Fibroblast of skin of abdomen (primary cell): ENCODE results near the gene CELA2A.
"Not testable (repeated sequence)": the region's sequence is repeated elsewhere in the genome, so short reads cannot be mapped to it uniquely, and the experiment has no call there.

ENCODE experiments used
- DNase-seq: peaks from one replicate; pipeline ENCODE4 v3.0.0-alpha.2; 2013

The CELA2A gene

DNA sequence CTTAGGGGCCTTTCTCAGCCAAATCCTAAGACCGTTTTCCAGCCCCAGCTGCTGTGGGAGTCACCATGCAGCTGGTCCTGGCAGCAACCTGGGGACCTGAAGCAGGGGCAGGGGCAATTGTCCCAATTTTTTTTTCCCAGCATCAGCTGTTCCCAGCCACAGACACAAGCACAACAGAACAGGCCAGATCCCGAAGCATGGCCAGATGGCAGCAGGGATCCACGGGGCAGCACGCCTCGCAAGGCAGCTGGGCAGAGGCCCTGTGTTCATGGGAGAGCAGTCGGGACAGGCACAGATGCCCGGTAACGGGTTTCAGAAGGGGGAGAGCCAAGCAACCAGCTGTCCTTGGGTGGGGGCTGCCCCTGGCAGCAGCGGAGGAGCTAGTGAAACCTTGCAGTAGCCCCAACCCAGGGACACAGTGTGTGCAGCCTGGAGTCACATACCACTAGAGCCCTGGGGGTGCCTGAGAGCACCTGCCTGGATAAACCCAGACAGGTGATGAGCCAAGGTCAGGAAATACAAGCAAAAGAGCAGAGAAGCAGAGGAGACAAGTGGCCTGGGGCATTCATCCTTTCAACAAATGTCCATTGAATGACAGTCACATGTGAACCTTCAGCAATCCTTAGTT is 13.4 kb downstream of the CELA2A start:
- not testable (repeated sequence) for DNase-seq

DNA sequence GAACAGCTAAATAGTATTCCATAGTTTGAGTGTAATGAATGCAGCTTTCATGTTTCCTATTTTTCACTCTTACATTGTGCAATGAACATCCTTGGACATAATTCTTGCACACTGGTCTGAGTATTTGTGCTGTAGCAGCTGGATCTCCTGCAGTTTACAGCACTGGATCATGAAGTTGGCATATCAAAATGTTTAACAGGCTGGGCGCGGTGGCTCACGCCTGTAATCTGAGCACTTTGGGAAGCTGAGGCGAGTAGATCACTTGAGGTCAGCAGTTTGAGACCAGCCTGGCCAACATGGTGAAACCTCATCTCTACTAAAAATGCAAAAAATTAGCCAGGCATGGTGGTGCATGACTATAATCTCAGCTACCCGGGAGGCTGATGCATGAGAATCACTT is 14.5 kb downstream of the CELA2A start:
- not testable (repeated sequence) for DNase-seq

DNA sequence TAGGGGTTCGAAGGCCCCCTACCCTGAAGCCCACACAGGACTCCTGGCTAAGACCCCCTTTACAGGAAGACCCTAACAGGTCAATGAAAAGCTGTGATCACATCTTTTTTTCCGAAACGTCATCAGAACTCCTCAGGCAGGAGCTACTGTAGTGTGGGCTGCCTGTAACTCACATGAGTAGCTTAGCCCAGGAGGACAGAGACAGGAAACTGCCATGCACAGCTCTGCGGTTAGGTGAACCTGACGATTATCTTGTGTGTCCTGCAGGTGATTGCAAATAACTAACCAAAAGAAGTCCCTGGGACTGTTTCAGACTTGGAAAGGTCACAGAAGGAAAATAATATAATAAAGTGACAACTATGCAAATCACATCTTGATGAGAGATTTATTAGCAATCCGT is 15.2 kb downstream of the CELA2A start:
- not testable (repeated sequence) for DNase-seq

DNA sequence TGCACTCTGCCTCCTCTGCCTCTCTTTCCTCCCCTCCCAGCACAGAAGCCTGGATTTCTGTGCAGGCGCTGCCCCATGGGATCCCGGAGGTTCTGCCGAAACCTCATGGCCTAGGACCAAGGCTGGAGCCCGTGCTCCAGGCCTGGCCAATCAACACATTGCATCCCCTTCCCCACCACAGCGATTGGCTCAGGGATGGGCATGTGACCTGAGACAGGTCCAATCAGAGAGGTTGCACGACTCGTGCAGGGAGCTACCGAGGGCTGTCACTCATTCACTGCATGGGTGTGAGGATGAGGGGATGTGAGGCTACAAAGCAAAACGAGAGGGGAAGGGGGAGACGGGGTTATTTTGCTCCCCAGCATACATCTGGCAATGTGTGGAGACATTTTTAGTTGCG is 16.1 kb downstream of the CELA2A start:
- no peak for DNase-seq

DNA sequence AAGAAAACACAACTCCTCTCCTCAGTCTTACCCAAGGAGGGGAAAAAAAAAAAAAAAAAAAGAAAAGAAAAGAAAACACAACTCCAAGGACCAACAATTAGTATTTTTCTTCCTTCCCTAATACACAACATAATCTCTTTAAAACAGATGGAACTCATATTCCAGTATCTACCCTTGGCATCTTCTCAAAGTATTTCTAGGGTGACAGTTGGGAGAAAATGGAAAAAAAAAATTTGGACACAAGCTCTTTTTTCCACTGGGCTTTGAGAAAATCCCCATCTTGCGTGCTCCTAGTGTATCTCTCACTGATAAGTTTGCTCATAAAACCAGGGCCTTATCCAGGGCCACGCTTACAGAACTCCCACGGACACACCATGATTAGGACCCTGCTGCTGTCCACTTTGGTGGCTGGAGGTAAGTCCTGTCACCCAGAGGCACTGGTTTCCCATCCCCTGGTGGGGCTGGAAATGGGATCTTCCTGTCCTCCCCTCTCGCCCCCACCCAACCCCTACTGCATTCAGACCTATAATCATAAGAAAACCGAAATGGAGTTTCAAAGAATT is 19.3 kb downstream of the CELA2A start, which contains the start of gene CELA2B:
CELA2B (plus strand) TSS at position 353 of the 563 bp plus-strand sequence; CDS start at position 375, 22 bp downstream.
- no peak for DNase-seq

DNA sequence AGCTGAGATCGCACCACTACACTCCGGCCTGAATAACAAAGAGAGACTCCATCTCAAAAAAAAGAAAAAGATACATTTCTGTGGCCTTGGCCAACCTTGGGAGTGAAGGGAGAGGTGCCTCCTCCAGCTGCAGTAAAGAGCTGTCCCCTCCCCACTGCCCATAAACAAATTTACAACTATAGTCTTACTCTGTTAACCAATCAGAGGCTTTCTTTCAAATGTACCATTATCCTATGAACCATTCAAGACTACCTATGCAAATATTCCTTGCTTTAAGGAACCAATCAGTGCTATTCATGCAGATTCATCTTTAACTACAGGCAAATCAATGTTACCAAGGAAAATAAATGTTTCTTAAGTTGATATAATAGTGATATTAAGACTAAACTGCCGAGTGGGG is 20.4 kb downstream of the CELA2A start:
- DNase-seq, result no peak

DNA sequence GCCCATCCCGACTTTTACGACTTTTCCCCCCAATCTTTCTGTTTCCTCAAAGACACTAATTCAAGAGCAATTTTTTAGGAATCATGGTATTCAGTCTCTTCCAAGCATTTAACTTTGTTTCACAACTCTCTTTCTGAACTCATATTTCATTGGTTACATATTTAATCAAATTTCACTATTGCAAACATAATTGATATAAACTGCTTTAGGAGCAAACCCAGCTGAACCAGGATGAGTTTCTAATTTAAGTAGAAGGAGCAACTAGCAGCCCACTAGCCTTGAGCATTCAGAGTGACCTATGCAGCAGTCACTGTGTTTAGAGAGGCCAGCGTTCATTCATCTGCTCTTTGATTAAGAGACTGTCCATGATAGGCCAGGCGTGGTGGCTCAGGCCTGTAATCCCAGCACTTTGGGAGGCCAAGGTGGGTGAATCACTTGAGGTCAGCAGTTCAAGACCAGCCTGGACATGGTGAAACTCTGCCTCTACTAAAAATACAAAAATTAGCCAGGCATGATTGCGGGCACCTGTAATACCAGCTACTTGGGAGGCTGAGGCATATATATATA is 21.2 kb downstream of the CELA2A start:
- no peak for DNase-seq

DNA sequence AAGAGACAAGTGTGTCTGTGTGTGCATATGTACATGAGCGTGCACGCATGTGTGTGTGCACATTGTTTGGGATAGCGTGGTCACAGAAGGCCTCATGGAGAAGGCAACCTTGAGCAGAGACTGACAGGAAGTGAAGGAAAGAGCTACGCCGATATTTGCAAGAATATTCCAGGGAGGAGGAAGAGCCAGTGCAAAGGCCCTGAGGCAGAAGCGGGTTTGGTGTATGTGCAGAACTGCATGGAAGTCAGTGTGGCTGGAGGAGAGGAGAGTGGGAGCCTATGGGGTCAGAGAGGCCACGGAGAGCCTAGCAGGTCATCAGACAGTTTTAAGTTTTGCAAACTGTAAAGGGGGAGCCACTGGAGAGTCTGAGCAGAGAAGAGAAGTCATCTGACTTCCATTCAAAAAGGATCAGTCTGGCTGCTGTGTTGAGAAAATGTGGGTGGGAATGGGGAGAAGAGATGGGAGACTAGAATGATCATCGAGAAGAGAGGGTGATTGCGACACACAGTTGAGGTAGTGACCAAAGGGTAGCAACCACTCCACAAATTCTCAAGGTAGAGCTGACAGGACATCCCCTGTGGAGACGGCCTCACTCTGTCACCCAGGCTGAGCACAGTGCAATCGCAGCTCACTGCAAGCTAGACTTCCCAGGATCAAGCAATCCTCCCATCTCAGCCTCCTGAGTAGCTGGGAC is 23.3 kb downstream of the CELA2A start:
- no peak for DNase-seq

DNA sequence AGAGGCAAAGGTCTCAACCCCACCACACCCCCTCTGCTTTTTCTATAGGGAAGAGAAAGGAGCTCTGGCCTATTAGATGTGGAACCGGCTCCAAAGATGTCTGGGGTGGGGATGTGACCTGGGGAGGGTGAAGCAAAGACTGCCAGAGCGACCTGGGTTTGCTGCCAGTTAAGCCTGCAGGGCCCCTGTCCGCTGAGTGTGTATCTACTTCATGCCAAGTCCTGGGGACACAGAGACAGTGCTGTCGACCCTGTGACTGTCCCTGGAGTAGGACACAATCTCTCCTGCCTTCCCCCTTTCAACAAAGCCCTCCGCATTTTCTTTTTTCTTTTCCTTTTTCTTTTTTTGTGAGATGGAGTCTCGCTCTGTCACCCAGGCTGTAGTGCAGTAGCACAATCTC is 25.9 kb downstream of the CELA2A start:
- not testable (repeated sequence) for DNase-seq

DNA sequence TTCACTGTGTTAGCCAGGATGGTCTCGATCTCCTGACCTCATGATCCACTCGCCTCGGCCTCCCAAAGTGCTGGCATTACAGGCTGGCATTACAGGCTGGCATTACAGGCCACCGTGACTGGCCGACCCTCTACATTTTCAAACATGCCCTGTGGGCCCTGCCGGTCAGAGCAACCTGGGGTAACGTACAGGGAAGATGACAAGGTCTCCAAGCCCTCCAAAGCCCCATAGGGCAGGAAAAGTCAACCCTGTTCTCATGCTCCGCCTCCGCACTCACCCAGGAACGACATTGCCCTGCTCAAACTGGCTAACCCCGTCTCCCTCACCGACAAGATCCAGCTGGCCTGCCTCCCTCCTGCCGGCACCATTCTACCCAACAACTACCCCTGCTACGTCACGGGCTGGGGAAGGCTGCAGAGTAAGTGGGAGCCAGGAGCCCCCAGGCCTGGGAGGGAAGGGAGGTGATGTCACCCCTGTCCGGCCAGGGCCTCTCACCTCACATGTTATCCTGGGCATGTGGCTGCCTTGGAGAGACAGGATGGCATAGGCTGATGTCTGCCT is 26.5 kb downstream of the CELA2A start:
- not testable (repeated sequence) for DNase-seq

DNA sequence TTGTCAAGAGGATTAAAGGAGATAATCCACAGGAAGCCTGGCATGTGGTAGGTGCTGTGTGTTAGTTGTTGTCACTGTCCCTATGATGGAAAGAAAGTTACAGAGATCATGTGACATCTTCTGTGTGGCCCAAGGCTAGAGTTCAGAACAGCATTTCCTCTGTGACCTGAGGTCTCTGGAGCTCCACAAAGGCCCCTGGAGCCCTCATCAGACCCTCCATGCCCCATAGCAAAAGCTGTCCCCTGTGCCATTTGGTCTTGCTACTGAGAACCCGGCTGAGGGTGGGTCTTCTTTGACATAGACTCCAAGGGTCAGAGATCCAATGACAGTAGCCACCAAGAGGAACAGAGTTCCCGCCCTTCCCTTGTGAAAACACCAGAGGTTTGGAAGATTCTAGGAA is 27.4 kb downstream of the CELA2A start:
- DNase-seq, result no peak

DNA sequence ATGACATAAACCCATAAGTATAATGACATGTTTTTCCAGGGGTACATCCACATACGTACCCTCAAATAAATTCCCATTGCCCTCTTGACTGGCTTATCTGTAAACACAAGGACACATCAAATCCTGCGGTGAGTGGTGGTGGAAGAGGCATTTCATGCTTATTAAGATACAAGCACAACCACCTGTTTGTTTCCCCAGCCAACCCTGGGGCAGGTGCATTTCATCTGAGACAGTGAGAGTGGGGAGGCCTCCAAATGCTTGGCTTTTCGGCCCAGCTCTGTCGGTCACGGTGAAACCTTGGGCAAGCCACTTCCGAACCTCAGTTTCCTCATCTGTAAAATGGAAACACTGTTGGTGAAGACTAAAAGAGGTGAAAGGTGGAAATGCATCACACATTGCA is 27.9 kb downstream of the CELA2A start:
- not testable (repeated sequence) for DNase-seq

DNA sequence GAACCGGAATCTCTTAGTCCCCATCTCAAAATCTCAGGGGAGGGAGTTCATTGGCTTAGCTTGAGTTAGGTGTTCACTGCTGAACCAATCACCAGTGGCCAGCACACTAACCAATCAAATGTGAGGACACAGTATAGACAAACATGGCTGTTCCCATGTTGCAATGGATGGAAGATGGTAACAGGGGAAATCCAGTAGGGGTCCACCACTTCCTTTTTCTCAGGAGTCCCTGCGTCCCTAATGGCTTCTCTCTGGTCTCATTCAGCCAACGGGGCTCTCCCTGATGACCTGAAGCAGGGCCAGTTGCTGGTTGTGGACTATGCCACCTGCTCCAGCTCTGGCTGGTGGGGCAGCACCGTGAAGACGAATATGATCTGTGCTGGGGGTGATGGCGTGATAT is 29.1 kb downstream of the CELA2A start:
- DNase-seq, result no peak

DNA sequence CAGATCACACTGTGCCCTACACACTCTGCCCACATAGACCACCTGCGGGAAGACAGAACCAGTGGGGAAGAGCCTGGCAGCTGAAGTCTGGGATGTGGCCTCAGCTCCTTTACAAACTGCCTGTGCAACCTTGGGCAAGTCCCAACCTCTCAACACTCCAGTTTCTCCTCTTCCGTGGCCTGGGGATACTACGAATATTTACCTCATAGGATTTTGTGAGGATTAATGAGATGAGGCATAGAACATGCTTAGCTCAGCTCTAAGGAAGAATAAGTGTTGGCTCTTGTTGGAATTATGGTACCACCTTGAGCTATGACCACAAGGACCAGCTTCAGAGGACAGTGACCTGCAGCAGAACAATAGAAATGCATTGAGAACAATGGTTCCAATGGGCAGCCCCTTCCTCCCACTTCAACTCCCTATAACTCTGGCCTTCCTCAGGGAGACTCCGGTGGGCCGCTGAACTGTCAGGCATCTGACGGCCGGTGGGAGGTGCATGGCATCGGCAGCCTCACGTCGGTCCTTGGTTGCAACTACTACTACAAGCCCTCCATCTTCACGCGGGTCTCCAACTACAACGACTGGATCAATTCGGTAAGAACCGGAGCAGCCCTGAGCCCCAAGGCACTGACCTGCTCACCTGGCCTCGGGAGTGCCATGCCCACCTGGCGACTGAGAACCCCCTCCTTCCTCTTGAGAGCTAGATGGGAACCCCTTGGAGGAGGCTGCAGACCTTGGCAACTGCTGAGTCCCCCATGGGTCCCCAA is 30.5 kb downstream of the CELA2A start:
- DNase-seq, result not testable (repeated sequence)

DNA sequence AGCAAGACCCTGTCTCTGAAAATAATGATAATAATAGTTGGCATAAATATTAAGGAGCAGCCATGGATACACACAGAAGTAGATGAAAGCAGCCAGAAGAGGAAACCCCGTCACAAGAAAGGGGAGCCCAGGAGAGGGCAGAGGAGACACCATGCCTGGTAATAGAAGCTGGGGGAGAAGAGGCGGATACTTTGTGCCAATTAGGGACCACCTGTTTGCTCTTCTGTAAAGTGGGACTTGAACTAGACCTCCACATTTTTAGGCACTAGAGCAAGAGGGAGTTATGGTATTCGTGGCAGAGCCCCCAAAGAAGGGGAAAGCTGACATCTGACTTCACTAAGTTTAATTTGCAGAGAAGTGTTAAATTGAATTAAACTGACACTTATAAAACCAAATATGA is 31.8 kb downstream of the CELA2A start:
- no peak for DNase-seq

DNA sequence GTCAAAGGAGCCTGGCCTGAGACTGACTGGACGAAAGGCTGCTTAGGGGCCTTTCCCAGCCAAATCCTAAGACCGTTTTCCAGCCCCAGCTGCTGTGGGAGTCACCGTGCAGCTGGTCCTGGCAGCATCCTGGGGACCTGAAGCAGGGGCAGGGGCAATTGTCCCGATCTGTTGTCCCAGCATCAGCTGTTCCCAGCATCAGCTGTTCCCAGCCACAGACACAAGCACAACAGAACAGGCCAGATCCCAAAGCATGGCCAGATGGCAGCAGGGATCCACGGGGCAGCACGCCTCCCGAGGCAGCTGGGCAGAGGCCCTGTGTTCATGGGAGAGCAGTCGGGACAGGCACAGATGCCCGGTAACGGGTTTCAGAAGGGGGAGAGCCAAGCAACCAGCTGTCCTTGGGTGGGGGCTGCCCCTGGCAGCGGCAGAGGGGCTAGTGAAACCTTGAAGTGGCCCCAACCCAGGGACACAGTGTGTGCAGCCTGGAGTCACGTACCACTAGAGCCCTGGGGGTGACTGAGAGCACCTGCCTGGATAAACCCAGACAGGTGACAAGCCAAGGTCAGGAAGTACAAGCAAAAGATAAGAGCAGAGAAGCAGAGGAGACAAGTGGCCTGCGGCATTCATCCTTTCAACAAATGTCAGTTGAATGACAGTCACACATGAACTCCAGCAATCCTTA is 32.7 kb downstream of the CELA2A start:
- DNase-seq, result no peak

DNA sequence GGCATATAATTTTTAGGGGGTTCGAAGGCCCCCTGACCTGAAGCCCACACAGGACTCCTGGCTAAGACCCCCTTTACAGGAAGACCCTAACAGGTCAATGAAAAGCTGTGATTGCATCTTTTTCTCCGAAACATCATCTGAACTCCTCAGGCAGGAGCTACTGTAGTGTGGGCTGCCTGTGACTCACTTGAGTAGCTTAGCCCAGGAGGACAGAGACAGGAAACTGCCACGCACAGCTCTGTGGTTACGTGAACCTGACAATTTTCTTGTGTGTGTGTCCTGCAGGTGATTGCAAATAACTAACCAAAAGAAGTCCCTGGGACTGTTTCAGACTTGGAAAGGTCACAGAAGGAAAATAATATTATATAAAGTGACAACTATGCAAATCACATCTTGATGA is 34.5 kb downstream of the CELA2A start:
- DNase-seq, result peak; percentile 11

DNA sequence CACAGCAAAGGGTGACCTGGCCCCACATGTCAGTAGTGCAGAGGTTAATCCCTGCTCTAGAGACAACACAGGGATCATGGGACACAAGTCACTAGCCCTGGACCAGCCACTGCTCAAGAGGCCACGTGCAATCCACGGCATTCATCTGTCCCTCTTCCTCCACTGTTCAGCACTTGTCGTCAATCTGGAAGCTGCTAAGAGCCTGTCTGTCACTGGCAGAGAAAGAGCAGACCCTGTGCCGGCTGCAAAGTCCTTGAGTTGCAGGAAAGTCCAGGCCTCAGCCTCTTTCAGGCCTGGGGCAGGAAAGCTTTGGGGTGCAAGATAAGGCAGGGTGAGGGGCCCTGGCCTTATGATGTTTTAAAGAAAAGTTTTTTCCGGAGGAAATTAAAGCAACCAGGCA is 36.1 kb downstream of the CELA2A start:
- DNase-seq, result no peak

DNA sequence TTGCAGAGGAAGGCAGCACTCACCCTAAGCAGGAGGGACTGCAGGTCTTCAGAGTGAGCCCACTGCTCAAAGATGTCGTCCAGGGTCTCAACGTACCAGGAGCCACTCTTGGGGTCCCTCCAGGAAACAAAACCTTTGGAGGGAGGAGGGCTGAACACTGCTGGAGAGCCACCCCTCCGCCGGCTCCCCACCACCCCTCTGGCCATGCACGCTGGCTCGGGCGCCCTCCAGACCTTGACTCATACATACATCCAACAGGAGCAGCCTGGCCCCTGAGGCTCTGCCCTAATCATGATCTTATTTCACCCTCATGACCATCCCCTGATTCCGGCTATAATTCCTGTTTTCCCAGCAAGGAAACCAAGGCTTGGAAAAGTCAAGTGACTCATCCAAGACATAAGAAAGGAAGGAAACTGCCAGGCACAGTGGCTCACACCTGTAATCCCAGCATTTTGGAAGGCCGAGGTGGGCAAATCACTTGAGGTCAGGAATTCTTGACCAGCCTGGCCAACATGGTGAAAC is 37.4 kb downstream of the CELA2A start:
- DNase-seq, result no peak

DNA sequence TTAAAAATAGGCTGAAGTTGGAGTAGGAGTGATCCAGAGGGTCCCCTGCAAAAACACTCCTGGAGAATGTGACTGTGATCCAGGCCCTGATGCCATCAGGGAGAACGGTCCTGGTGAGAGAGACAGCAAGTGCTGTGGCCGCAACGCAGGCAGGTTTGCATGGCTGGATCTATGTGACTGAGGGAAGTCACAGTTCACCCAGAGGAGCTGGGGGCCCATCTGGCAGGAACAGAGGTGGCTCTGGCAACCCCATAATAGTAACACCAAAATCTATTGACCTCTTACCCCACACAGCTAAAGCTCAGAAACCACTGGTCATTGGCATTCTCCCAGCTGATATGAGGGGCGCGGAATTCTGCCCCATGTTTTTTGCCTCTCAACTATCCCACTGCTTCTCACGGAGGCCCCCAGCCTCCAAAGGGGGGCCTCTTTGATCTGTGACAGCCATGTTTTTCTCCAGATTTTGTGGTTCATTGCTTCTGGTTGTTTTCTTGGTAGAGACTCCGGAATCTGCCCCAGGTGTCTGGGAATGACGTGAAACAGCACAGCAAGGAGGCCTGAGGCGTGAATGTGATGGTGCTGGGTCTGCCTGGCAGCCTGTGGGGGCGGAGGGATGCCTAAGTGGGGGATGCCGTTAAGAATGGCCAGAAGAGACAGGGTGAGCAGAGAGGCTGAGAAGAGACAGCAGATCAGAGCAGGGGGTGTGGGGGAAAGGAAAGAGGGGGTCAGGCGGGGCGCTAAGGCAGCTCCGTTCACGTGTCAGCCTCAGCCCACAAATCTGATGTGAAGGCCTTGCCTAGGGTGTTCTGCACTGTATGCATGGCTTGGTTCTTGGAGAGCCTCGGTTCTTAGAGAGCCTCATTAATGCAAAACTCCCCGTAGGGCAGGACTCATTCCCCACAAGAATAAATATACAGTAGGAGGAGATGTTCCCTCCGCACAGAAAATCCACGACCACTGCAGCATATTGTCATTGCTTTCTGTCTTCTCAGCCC is 43.9 kb downstream of the CELA2A start:
- no peak for DNase-seq
